HG03196 (cell line): ENCODE data around the gene DRAXIN.
A peak's percentile ranks its signal among the peaks of the same experiment; 100 is the strongest.

Experiments used
- ATAC-seq: cut with Tn5 transposase; IDR thresholded peaks from one replicate; pipeline ENCODE4 v1.9.1; 2021; ENCODE audit not compliant: unreplicated experiment

The DRAXIN gene

GRCh38 chr1:11707621-11708276 is 16.2 kb downstream of the DRAXIN start:
- ATAC-seq = no peak

GRCh38 chr1:11708554-11709350 is 17.2 kb downstream of the DRAXIN start:
- ATAC-seq = no peak

GRCh38 chr1:11711490-11711889 is 20.0 kb downstream of the DRAXIN start:
- no peak for ATAC-seq

GRCh38 chr1:11712285-11712684 is 20.8 kb downstream of the DRAXIN start:
- ATAC-seq = no peak

GRCh38 chr1:11713095-11713494 is 21.6 kb downstream of the DRAXIN start:
- ATAC-seq = no peak

- ATAC-seq = no peak
Observed at GRCh38 chr1:11714831-11715575, 23.5 kb downstream of the DRAXIN start.

- peak; percentile 48 for ATAC-seq
Observed at GRCh38 chr1:11719313-11720032, 28.0 kb downstream of the DRAXIN start.

GRCh38 chr1:11720033-11720376 is 28.5 kb downstream of the DRAXIN start:
- no peak for ATAC-seq

GRCh38 chr1:11720525-11720924 is 29.0 kb downstream of the DRAXIN start:
- ATAC-seq = no peak

GRCh38 chr1:11721311-11721710 is 29.8 kb downstream of the DRAXIN start:
- ATAC-seq = no peak

GRCh38 chr1:11722538-11722937 is 31.0 kb downstream of the DRAXIN start:
- ATAC-seq = no peak

- no peak for ATAC-seq
Observed at GRCh38 chr1:11725616-11726015, 34.1 kb downstream of the DRAXIN start.

GRCh38 chr1:11727119-11727518 is 35.6 kb downstream of the DRAXIN start:
- ATAC-seq = no peak

GRCh38 chr1:11728126-11728806 is 36.8 kb downstream of the DRAXIN start:
- ATAC-seq = no peak

- ATAC-seq = no peak
Observed at GRCh38 chr1:11729155-11729497, 37.6 kb downstream of the DRAXIN start.

GRCh38 chr1:11729498-11730428 is 38.3 kb downstream of the DRAXIN start:
- no peak for ATAC-seq

- ATAC-seq = no peak
Observed at GRCh38 chr1:11730429-11730891, 39.0 kb downstream of the DRAXIN start.

- no peak for ATAC-seq
Observed at GRCh38 chr1:11731691-11732283, 40.3 kb downstream of the DRAXIN start.

- no peak for ATAC-seq
Observed at GRCh38 chr1:11733306-11733705, 41.8 kb downstream of the DRAXIN start.
